Measurements from ENCODE around the gene ACOT11.

ACOT11 gene

GRCh38 chr1:54640863-54641836 is 93.1 kb downstream of the ACOT11 start, which contains the start of gene MROH7:
Gene MROH7 (plus strand): TSS chr1:54641786. CDS start chr1:54652927, 11,141 bp downstream.
- peaks cover 18 to 34% of the 10 kb centered on the region in 2 donors for H3K4me1 ChIP-seq (ENCODE audit: control insufficient read depth in 2 of 2, insufficient read depth in 2 of 2, low read length in 2 of 2)
- peak within 1 kb of the TSS in 1 of 2 donors; percentile 60 for H3K9ac ChIP-seq (ENCODE audit: low read depth in 1 of 2, low read length in 2 of 2)

DNA sequence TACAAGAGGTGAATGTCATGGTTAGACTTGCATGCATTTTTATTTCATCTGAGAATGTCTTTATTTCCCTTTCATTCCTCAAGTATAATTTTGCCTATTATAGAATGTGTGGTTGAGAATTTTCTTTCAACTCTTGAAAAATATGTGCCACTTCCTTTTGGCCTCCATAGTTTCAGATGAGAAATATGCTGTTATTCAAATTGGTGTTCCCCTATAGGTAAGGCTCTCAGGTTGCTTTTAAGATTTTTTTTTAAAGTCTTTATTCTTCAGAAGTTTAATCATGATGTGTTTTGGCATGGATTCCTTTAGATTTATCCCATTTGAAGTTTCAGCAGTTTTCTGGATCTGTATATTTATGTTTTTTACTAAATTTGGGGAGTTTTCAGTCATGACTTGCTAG is 95.7 kb downstream of the ACOT11 start:
- H3K4me1 ChIP-seq (ENCODE audit: control insufficient read depth in 2 of 2, insufficient read depth in 2 of 2, low read length in 2 of 2) = peaks cover 20 to 38% of the 10 kb centered on the region in 2 donors
- no peaks in the 10 kb centered on the region for H3K36me3 ChIP-seq (ENCODE audit: control insufficient read depth in 2 of 2, insufficient read depth in 2 of 2, low read length in 2 of 2)
- no peaks in the 10 kb centered on the region for H3K27me3 ChIP-seq (ENCODE audit: control insufficient read depth in 2 of 2, insufficient read depth in 2 of 2, low read length in 2 of 2)
- no peak overlapping the region for H3K27ac ChIP-seq (ENCODE audit: low read depth in 2 of 2, low read length in 2 of 2)
- peaks cover 5 to 7% of the 10 kb centered on the region in 2 donors for H3K9me3 ChIP-seq (ENCODE audit: control insufficient read depth in 2 of 2, low read length in 2 of 2)
- H3K4me3 ChIP-seq (ENCODE audit: low read length in 2 of 2) = no peak overlapping the region
- no peak overlapping the region for H3K9ac ChIP-seq (ENCODE audit: low read depth in 1 of 2, low read length in 2 of 2)

More at GRCh38 chr1:54640863-54641836, 93.1 kb downstream of the ACOT11 start, which contains the start of gene MROH7:
- Histone ChIP-seq H3K4me3 (ENCODE audit: low read length in 2 of 2) (peak within 1 kb of the TSS; percentile 5 to 26), H3K9me3 (ENCODE audit: control insufficient read depth in 2 of 2, low read length in 2 of 2) (peaks cover 5 to 7% of the 10 kb centered on the region in 2 donors), H3K36me3 (ENCODE audit: control insufficient read depth in 2 of 2, insufficient read depth in 2 of 2, low read length in 2 of 2) (no peaks in the 10 kb centered on the region), H3K27ac (ENCODE audit: low read depth in 2 of 2, low read length in 2 of 2) (peak within 1 kb of the TSS; percentile 89 to 91), H3K27me3 (ENCODE audit: control insufficient read depth in 2 of 2, insufficient read depth in 2 of 2, low read length in 2 of 2) (no peaks in the 10 kb centered on the region)

- Histone ChIP-seq H3K4me3 (ENCODE audit: low read length in 2 of 2) (no peak overlapping the region), H3K9ac (ENCODE audit: low read depth in 1 of 2, low read length in 2 of 2) (no peak overlapping the region), H3K27ac (ENCODE audit: low read depth in 2 of 2, low read length in 2 of 2) (no peak overlapping the region), H3K9me3 (ENCODE audit: control insufficient read depth in 2 of 2, low read length in 2 of 2) (peaks cover 5 to 7% of the 10 kb centered on the region in 2 donors), H3K36me3 (ENCODE audit: control insufficient read depth in 2 of 2, insufficient read depth in 2 of 2, low read length in 2 of 2) (no peaks in the 10 kb centered on the region), H3K27me3 (ENCODE audit: control insufficient read depth in 2 of 2, insufficient read depth in 2 of 2, low read length in 2 of 2) (no peaks in the 10 kb centered on the region), H3K4me1 (ENCODE audit: control insufficient read depth in 2 of 2, insufficient read depth in 2 of 2, low read length in 2 of 2) (peaks cover 26 to 39% of the 10 kb centered on the region in 2 donors)
Measured at GRCh38 chr1:54645806-54646676, 98.0 kb downstream of the ACOT11 start.

DNA sequence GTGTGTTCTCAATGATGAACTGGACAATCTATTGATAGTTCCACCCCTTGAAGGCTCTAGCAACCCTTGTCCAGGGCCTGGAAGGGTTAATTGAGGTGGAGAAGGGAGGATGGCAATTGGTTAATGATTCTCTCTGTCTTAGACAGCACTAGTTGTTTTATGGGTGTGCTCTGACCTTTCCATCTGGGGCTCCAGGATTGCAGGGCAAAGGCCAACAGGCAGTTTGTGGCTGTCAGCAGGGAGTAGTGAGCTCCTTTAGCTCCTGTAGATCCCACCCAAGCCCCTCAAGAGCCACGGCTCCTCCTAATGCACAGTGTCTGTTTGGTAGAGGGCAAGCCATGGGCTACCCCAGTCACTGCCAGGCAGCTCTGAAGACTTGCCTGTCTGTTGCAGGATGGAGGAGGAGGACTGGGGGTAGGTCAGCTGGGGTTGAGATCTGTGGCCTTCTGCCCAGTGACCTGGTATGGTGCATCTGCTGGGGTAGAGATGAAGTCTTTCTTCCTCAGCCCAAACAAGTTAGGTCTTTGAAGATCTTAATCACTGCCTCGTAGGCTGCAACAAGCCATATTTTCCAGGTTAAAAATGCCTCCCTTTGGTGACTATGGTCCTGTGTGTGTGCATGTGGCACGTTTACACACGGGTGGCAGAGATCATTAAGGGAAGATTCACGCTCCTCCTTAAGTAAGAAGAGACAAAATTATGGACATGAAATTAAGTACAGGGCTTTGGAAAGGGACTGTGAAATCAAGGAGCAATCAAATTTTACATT is 101.3 kb downstream of the ACOT11 start:
- peaks cover 30 to 37% of the 10 kb centered on the region in 2 donors for H3K4me1 ChIP-seq (ENCODE audit: control insufficient read depth in 2 of 2, insufficient read depth in 2 of 2, low read length in 2 of 2)
- peak overlapping the region; percentile 19 to 46 for H3K4me3 ChIP-seq (ENCODE audit: low read length in 2 of 2)
- H3K27ac ChIP-seq (ENCODE audit: low read depth in 2 of 2, low read length in 2 of 2) = peak overlapping the region; percentile 80 to 85
- no peaks in the 10 kb centered on the region for H3K9me3 ChIP-seq (ENCODE audit: control insufficient read depth in 2 of 2, low read length in 2 of 2)
- no peaks in the 10 kb centered on the region for H3K36me3 ChIP-seq (ENCODE audit: control insufficient read depth in 2 of 2, insufficient read depth in 2 of 2, low read length in 2 of 2)
- peak overlapping the region in 1 of 2 donors; percentile 20 for H3K9ac ChIP-seq (ENCODE audit: low read depth in 1 of 2, low read length in 2 of 2)
- H3K27me3 ChIP-seq (ENCODE audit: control insufficient read depth in 2 of 2, insufficient read depth in 2 of 2, low read length in 2 of 2) = no peaks in the 10 kb centered on the region

DNA sequence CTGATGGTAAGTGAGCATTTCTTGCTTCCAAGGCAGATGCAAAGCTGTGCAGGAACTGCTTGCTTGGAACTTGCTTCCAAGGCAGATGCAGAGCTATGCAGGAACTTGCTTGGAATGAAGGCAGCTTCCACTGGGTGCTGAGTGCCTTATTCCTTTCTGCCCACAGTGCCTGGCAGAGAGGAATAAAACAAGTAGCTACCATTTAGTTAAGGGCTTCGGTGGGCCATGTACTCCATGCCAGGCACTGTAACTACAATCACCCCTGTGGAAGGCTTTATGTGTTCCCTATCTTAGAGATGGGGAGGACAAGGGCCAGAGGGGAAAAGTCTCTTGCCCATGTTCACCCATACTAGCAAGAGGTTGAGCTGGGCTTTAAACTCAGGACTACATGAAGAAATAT is 101.9 kb downstream of the ACOT11 start:
- Histone ChIP-seq H3K4me3 (ENCODE audit: low read length in 2 of 2) (peak overlapping the region in 1 of 2 donors; percentile 46), H3K27me3 (ENCODE audit: control insufficient read depth in 2 of 2, insufficient read depth in 2 of 2, low read length in 2 of 2) (no peaks in the 10 kb centered on the region), H3K36me3 (ENCODE audit: control insufficient read depth in 2 of 2, insufficient read depth in 2 of 2, low read length in 2 of 2) (no peaks in the 10 kb centered on the region), H3K4me1 (ENCODE audit: control insufficient read depth in 2 of 2, insufficient read depth in 2 of 2, low read length in 2 of 2) (peaks cover 30 to 37% of the 10 kb centered on the region in 2 donors), H3K27ac (ENCODE audit: low read depth in 2 of 2, low read length in 2 of 2) (peak overlapping the region; percentile 80 to 85), H3K9me3 (ENCODE audit: control insufficient read depth in 2 of 2, low read length in 2 of 2) (no peaks in the 10 kb centered on the region), H3K9ac (ENCODE audit: low read depth in 1 of 2, low read length in 2 of 2) (no peak overlapping the region)

DNA sequence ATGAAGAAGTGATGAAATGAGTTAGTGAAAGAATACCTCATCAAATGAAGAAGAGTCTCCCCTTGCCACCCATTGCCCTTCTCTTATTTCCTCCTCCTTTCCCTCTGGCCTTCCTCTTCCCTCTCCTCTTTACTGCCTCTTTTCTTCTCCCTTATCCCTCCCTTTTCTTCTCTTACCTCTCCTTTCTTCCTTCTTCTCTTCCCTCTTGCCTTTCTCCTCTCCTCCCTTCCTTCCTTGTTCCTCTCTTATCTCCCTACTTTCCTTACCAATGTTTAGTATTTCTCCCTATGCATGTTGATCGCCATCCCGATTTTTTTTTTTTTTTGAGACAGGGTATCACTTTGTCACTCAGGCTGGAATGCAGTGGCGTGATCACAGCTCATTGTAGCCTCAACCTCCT is 102.4 kb downstream of the ACOT11 start:
- peaks cover 30 to 37% of the 10 kb centered on the region in 2 donors for H3K4me1 ChIP-seq (ENCODE audit: control insufficient read depth in 2 of 2, insufficient read depth in 2 of 2, low read length in 2 of 2)
- H3K36me3 ChIP-seq (ENCODE audit: control insufficient read depth in 2 of 2, insufficient read depth in 2 of 2, low read length in 2 of 2) = no peaks in the 10 kb centered on the region
- peak overlapping the region; percentile 80 to 85 for H3K27ac ChIP-seq (ENCODE audit: low read depth in 2 of 2, low read length in 2 of 2)
- no peaks in the 10 kb centered on the region for H3K9me3 ChIP-seq (ENCODE audit: control insufficient read depth in 2 of 2, low read length in 2 of 2)
- H3K27me3 ChIP-seq (ENCODE audit: control insufficient read depth in 2 of 2, insufficient read depth in 2 of 2, low read length in 2 of 2) = no peaks in the 10 kb centered on the region
- H3K9ac ChIP-seq (ENCODE audit: low read depth in 1 of 2, low read length in 2 of 2) = no peak overlapping the region
- H3K4me3 ChIP-seq (ENCODE audit: low read length in 2 of 2) = no peak overlapping the region

DNA sequence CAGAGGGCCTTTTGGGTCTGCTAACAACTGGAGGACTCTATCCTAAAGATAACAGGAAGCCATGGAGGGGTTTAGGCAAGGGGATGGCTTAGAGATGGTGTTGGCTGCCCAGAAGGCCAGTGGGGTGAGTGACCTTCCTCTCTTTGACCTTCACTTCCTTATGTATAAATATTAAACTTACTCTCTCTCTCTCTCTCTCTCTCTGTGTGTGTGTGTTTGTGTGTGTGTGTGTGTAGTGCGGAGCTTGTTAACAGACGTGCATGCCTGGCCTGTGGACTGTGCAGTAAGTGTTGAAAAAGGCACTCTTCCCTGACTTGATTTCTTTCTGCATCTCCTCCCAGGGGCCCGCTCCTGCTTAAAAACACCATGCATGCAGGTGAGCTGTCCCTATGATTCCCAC is 103.6 kb downstream of the ACOT11 start:
- Histone ChIP-seq H3K4me3 (ENCODE audit: low read length in 2 of 2) (no peak overlapping the region), H3K27ac (ENCODE audit: low read depth in 2 of 2, low read length in 2 of 2) (no peak overlapping the region), H3K4me1 (ENCODE audit: control insufficient read depth in 2 of 2, insufficient read depth in 2 of 2, low read length in 2 of 2) (peaks cover 30 to 32% of the 10 kb centered on the region in 2 donors)

DNA sequence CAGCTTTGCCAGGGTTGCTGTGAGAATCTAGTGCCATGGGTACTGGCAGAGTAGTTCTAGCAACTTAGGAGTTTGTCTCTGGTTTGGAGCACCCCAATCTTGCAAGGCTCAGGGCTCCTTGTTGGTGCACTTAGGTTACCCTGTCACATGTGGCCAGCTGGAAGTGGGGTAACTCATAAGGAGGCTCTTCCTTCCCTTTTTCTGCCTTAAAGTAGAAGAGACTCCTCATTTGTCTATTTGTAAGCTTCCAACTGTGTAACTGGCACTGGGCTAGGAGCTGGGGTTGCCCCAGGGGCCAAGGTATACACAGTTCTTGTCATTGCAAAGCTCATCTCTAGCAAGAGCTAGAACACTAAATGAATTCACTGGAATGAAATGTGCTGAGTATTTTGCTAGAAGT is 104.1 kb downstream of the ACOT11 start:
- H3K27ac ChIP-seq (ENCODE audit: low read depth in 2 of 2, low read length in 2 of 2) = no peak overlapping the region
- no peak overlapping the region for H3K4me3 ChIP-seq (ENCODE audit: low read length in 2 of 2)
- H3K9ac ChIP-seq (ENCODE audit: low read depth in 1 of 2, low read length in 2 of 2) = no peak overlapping the region
- peaks cover 30 to 32% of the 10 kb centered on the region in 2 donors for H3K4me1 ChIP-seq (ENCODE audit: control insufficient read depth in 2 of 2, insufficient read depth in 2 of 2, low read length in 2 of 2)
- no peaks in the 10 kb centered on the region for H3K36me3 ChIP-seq (ENCODE audit: control insufficient read depth in 2 of 2, insufficient read depth in 2 of 2, low read length in 2 of 2)
- no peaks in the 10 kb centered on the region for H3K9me3 ChIP-seq (ENCODE audit: control insufficient read depth in 2 of 2, low read length in 2 of 2)
- no peaks in the 10 kb centered on the region for H3K27me3 ChIP-seq (ENCODE audit: control insufficient read depth in 2 of 2, insufficient read depth in 2 of 2, low read length in 2 of 2)

More for the DNA sequence above, 103.6 kb downstream of the ACOT11 start:
- Histone ChIP-seq H3K9me3 (ENCODE audit: control insufficient read depth in 2 of 2, low read length in 2 of 2) (no peaks in the 10 kb centered on the region), H3K27me3 (ENCODE audit: control insufficient read depth in 2 of 2, insufficient read depth in 2 of 2, low read length in 2 of 2) (no peaks in the 10 kb centered on the region), H3K9ac (ENCODE audit: low read depth in 1 of 2, low read length in 2 of 2) (no peak overlapping the region), H3K36me3 (ENCODE audit: control insufficient read depth in 2 of 2, insufficient read depth in 2 of 2, low read length in 2 of 2) (no peaks in the 10 kb centered on the region)

- Histone ChIP-seq H3K9ac (ENCODE audit: low read depth in 1 of 2, low read length in 2 of 2) (no peak overlapping the region), H3K9me3 (ENCODE audit: control insufficient read depth in 2 of 2, low read length in 2 of 2) (no peaks in the 10 kb centered on the region), H3K27ac (ENCODE audit: low read depth in 2 of 2, low read length in 2 of 2) (no peak overlapping the region), H3K27me3 (ENCODE audit: control insufficient read depth in 2 of 2, insufficient read depth in 2 of 2, low read length in 2 of 2) (no peaks in the 10 kb centered on the region), H3K36me3 (ENCODE audit: control insufficient read depth in 2 of 2, insufficient read depth in 2 of 2, low read length in 2 of 2) (no peaks in the 10 kb centered on the region), H3K4me1 (ENCODE audit: control insufficient read depth in 2 of 2, insufficient read depth in 2 of 2, low read length in 2 of 2) (peaks cover 30 to 32% of the 10 kb centered on the region in 2 donors), H3K4me3 (ENCODE audit: low read length in 2 of 2) (no peak overlapping the region)
Measured at GRCh38 chr1:54653036-54653435, 105.0 kb downstream of the ACOT11 start.

Data from mucosa of rectum (tissue), 2 donors.